Measurements from ENCODE around the gene CKS2. TPM values are rescaled to one million over a fixed set of nuclear protein-coding genes. Genes with fewer than 3 reads are reported as not detected.
A peak's percentile ranks its signal among the peaks of the same experiment; 100 is the strongest.

Gene CKS2
- total RNA-seq, 1 donor from 2014 or later = 69.9 TPM

DNA sequence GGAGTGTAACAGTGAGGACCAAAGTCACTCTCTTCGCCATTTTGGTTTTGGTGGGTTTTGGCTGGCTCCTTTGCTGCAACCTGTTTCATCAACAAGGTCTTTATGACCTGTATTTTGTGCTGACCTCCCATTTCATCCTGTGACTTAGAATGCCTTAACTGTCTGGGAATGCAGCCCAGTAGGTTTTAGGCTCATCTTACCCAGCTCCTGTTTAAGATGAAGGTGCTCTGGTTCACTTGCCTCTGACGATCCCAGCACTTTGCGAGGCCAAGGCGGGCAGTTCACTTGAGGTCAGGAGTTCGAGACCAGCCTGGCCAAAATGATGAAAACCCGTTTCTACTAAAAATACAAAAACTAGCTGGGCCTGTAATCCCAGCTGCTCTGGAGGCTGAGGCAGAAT lies 1.8 kb upstream of the CKS2 start:
- Histone ChIP-seq H3K4me1 (ENCODE audit: insufficient read depth, low read length) (peaks cover 14% of the 10 kb centered on the region), H3K27ac (ENCODE audit: low read depth, low read length) (no peak overlapping the region), H3K36me3 (ENCODE audit: insufficient read depth, low read length) (no peaks in the 10 kb centered on the region), H2AFZ (ENCODE audit: low read depth, low read length) (no peak overlapping the region), H3K9me3 (ENCODE audit: insufficient read depth, low read depth, low read length) (no peaks in the 10 kb centered on the region), H3K4me3 (ENCODE audit: insufficient read depth, low read depth, low read length) (no peak overlapping the region), H3K79me2 (ENCODE audit: insufficient read depth, low read length) (peaks cover 39% of the 10 kb centered on the region), H3K27me3 (ENCODE audit: insufficient read depth, low read length) (no peaks in the 10 kb centered on the region), H3K9ac (ENCODE audit: low read length) (no peak overlapping the region), H4K20me1 (ENCODE audit: insufficient read depth, low read length) (peaks cover 21% of the 10 kb centered on the region), H3K4me2 (ENCODE audit: low read length) (peak overlapping the region; percentile 92)
- H3K4me1 Mint-ChIP-seq (ENCODE audit: low read depth, unreplicated experiment) = peaks cover 17% of the 10 kb centered on the region
- H3K27me3 Mint-ChIP-seq (ENCODE audit: low read depth, unreplicated experiment) = no peaks in the 10 kb centered on the region
- no peak for FAIRE-seq
- no peaks in the 10 kb centered on the region for H3K36me3 Mint-ChIP-seq (ENCODE audit: low read depth, unreplicated experiment)
- peak overlapping the region; percentile 96 for H3K27ac Mint-ChIP-seq (ENCODE audit: unreplicated experiment)
- TF ChIP-seq, protein P1, sequence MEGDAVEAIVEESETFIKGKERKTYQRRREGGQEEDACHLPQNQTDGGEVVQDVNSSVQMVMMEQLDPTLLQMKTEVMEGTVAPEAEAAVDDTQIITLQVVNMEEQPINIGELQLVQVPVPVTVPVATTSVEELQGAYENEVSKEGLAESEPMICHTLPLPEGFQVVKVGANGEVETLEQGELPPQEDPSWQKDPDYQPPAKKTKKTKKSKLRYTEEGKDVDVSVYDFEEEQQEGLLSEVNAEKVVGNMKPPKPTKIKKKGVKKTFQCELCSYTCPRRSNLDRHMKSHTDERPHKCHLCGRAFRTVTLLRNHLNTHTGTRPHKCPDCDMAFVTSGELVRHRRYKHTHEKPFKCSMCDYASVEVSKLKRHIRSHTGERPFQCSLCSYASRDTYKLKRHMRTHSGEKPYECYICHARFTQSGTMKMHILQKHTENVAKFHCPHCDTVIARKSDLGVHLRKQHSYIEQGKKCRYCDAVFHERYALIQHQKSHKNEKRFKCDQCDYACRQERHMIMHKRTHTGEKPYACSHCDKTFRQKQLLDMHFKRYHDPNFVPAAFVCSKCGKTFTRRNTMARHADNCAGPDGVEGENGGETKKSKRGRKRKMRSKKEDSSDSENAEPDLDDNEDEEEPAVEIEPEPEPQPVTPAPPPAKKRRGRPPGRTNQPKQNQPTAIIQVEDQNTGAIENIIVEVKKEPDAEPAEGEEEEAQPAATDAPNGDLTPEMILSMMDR (IDR thresholded peaks at IDR 0.05; ENCODE audit: insufficient read depth, low read depth, low read length) = no peak
- TF ChIP-seq EZH2 (IDR thresholded peaks at IDR 0.05; ENCODE audit: insufficient read depth, low read length) = no peak
- H3K9me3 Mint-ChIP-seq (ENCODE audit: unreplicated experiment) = no peaks in the 10 kb centered on the region
- H3K4me3 Mint-ChIP-seq (ENCODE audit: unreplicated experiment) = peak overlapping the region; percentile 85
- no peak for DNase-seq (ENCODE audit: low read depth)

DNA sequence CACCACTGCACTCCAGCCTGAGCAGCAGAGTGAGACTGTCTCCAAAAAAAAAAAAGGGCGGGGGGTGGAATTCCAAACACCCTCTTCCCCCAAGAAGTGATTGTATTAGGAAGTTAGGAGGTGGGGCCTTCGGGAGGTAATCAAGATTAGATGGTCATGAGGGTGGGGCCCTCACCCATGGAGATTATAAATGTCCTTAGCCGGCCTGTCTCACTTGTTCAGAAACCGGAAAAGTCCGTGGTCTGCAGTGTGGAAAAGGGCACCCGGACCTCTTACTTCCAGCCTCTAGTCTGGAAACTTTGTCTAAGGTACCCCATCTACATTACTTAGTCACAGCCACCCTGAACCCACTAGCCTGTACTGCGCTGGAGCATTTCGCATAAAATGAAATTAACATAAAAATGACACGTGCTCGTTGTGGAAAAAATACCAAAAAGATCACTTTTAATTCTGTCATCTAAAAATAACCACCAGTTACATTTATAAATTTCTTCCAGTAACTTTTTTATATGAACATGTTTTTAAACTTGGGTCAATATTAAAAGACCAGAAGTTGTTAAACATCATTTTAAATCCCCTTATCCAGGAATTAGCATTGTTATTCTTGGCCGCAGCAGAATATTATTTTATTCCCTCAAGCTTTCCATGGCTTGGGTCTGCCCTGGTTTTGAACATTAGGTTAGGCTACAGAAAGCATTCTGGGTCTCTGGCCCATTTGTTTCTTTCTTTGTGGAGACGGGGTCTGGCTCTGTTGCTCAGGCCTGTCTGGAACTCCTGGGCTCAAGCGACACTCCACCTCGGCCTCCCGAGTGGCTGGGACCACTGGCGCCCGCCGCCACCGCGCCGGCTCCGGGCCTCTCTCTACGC lies 1.2 kb upstream of the CKS2 start:
- H3K4me3 Mint-ChIP-seq (ENCODE audit: unreplicated experiment) = peak overlapping the region; percentile 85
- Histone ChIP-seq H3K27ac (ENCODE audit: low read depth, low read length) (peak overlapping the region; percentile 98), H3K4me3 (ENCODE audit: insufficient read depth, low read depth, low read length) (peak overlapping the region; percentile 72), H3K27me3 (ENCODE audit: insufficient read depth, low read length) (no peaks in the 10 kb centered on the region), H2AFZ (ENCODE audit: low read depth, low read length) (peak overlapping the region; percentile 62), H3K9ac (ENCODE audit: low read length) (peak overlapping the region; percentile 95), H3K4me2 (ENCODE audit: low read length) (peak overlapping the region; percentile 92), H3K79me2 (ENCODE audit: insufficient read depth, low read length) (peaks cover 46% of the 10 kb centered on the region), H3K36me3 (ENCODE audit: insufficient read depth, low read length) (no peaks in the 10 kb centered on the region), H3K9me3 (ENCODE audit: insufficient read depth, low read depth, low read length) (no peaks in the 10 kb centered on the region), H4K20me1 (ENCODE audit: insufficient read depth, low read length) (peaks cover 22% of the 10 kb centered on the region), H3K4me1 (ENCODE audit: insufficient read depth, low read length) (peaks cover 21% of the 10 kb centered on the region)
- no peak for TF ChIP-seq EZH2 (IDR thresholded peaks at IDR 0.05; ENCODE audit: insufficient read depth, low read length)
- TF ChIP-seq, protein P1 (IDR thresholded peaks at IDR 0.05; ENCODE audit: insufficient read depth, low read depth, low read length) = no peak
- no peak for DNase-seq (ENCODE audit: low read depth)
- peaks cover 15% of the 10 kb centered on the region for H3K4me1 Mint-ChIP-seq (ENCODE audit: low read depth, unreplicated experiment)
- no peak for FAIRE-seq
- H3K27me3 Mint-ChIP-seq (ENCODE audit: low read depth, unreplicated experiment) = no peaks in the 10 kb centered on the region
- H3K36me3 Mint-ChIP-seq (ENCODE audit: low read depth, unreplicated experiment) = no peaks in the 10 kb centered on the region
- H3K27ac Mint-ChIP-seq (ENCODE audit: unreplicated experiment) = peak overlapping the region; percentile 96
- no peaks in the 10 kb centered on the region for H3K9me3 Mint-ChIP-seq (ENCODE audit: unreplicated experiment)
